CD14-positive monocyte (primary cell): ENCODE data around the gene TMEM213. TPM values are rescaled to one million over a fixed set of nuclear protein-coding genes. Genes with fewer than 3 reads are reported as not detected.
A peak's percentile ranks its signal among the peaks of the same experiment; 100 is the strongest.

Source experiments
- DNase-seq, 3 donors: peaks; one replicate each; pipeline ENCODE4 v3.0.0-alpha.2; 2011 to 2022
- H2AFZ ChIP-seq: 2 replicates; pipeline ENCODE4 v1.6.0; 2012; ENCODE audit warnings: mild to moderate bottlenecking, low read depth, low read length, inconsistent platforms; ENCODE audit not compliant: insufficient read depth, poor library complexity, severe bottlenecking
- H3K27ac ChIP-seq, 2 donors: 1 replicate in 1 of 2; 2 replicates in 1 of 2; pipeline ENCODE4 v1.5.1; 2012 to 2013; ENCODE audit warnings: low read length in 2 of 2, control low read depth in 1 of 2, inconsistent platforms in 1 of 2, low read depth in 1 of 2, mild to moderate bottlenecking in 1 of 2
- H3K27me3 ChIP-seq, 2 donors: one replicate each; pipeline versions ENCODE4 v1.6.0 to v1.6.1; 2011 to 2013; ENCODE audit warnings: low read length in 2 of 2; ENCODE audit not compliant: control insufficient read depth in 2 of 2, insufficient read depth in 2 of 2
- H3K36me3 ChIP-seq, 2 donors: replicated peaks in 1 of 2; 1 replicate in 1 of 2; 2 replicates in 1 of 2; pipeline versions ENCODE4 v1.5.1 to v1.6.1; 2012 to 2013; ENCODE audit warnings: low read length in 2 of 2, control low read depth in 1 of 2, inconsistent platforms in 1 of 2, mild to moderate bottlenecking in 1 of 2; ENCODE audit not compliant: insufficient read depth in 2 of 2, control insufficient read depth in 1 of 2
- H3K4me1 ChIP-seq, 2 donors: 1 replicate in 1 of 2; 2 replicates in 1 of 2; pipeline versions ENCODE4 v1.5.1 to v1.6.1; 2012 to 2013; ENCODE audit warnings: low read length in 2 of 2, control low read depth in 1 of 2, inconsistent platforms in 1 of 2, mild to moderate bottlenecking in 1 of 2, moderate library complexity in 1 of 2; ENCODE audit not compliant: insufficient read depth in 2 of 2, control insufficient read depth in 1 of 2
- H3K4me2 ChIP-seq: replicated peaks from 2 replicates; pipeline ENCODE3; 2012; ENCODE audit warnings: low read length, moderate library complexity, mild to moderate bottlenecking; ENCODE audit not compliant: poor library complexity, severe bottlenecking; ENCODE audit errors: extremely low read depth
- H3K4me3 ChIP-seq, 3 experiments: fragments of 200-600 bp in 1 of 3; sonication (generic) in 1 of 3; replicated peaks in 1 of 3; 1 replicate in 2 of 3; 2 replicates in 1 of 3; pipeline ENCODE4 v1.5.1; 2011 to 2013; ENCODE audit warnings: low read length in 3 of 3, mild to moderate bottlenecking in 3 of 3, control low read depth in 2 of 3, low read depth in 2 of 3, inconsistent platforms in 1 of 3, moderate library complexity in 1 of 3
- H3K79me2 ChIP-seq: 2 replicates; pipeline ENCODE4 v1.6.0; 2012; ENCODE audit warnings: mild to moderate bottlenecking, control low read depth, inconsistent platforms, low read length, moderate library complexity; ENCODE audit not compliant: insufficient read depth
- H3K9ac ChIP-seq: 2 replicates; pipeline ENCODE4 v1.6.0; 2017; ENCODE audit warnings: low read length, mild to moderate bottlenecking; ENCODE audit not compliant: insufficient read depth, poor library complexity, severe bottlenecking
- H3K9me3 ChIP-seq, 2 donors: replicated peaks in 1 of 2; 1 replicate in 1 of 2; 2 replicates in 1 of 2; pipeline versions ENCODE4 v1.5.1 to v1.6.1; 2012 to 2013; ENCODE audit warnings: low read length in 2 of 2, control low read depth in 1 of 2; ENCODE audit not compliant: control insufficient read depth in 1 of 2, insufficient read depth in 1 of 2
- H4K20me1 ChIP-seq: 2 replicates; pipeline ENCODE4 v1.6.0; 2012; ENCODE audit warnings: mild to moderate bottlenecking, low read length, control low read depth, moderate library complexity; ENCODE audit not compliant: insufficient read depth
- H3K27ac Mint-ChIP-seq, 7 donors: one replicate each; pipeline ENCODE4 v1.8.0; 2020; ENCODE audit warnings: mild to moderate bottlenecking in 7 of 7, mixed read lengths in 7 of 7, moderate library complexity in 6 of 7, inconsistent platforms in 2 of 7
- H3K27me3 Mint-ChIP-seq, 3 donors: one replicate each; pipeline ENCODE4 v1.8.0; 2021 to 2022; ENCODE audit warnings: low read depth in 3 of 3, mild to moderate bottlenecking in 3 of 3, mixed read lengths in 3 of 3, moderate library complexity in 3 of 3, inconsistent platforms in 1 of 3
- H3K36me3 Mint-ChIP-seq, 2 donors: one replicate each; pipeline ENCODE4 v1.8.0; 2020; ENCODE audit warnings: mixed read lengths in 2 of 2, inconsistent platforms in 1 of 2, mild to moderate bottlenecking in 1 of 2
- H3K4me1 Mint-ChIP-seq: one replicate; pipeline ENCODE4 v1.8.0; 2020; ENCODE audit warnings: mild to moderate bottlenecking, mixed read lengths
- H3K4me3 Mint-ChIP-seq, 2 donors: one replicate each; pipeline ENCODE4 v1.8.0; 2020; ENCODE audit warnings: mild to moderate bottlenecking in 2 of 2, mixed read lengths in 2 of 2, moderate library complexity in 1 of 2
- H3K9me3 Mint-ChIP-seq, 7 donors: one replicate each; pipeline ENCODE4 v1.8.0; 2020 to 2022; ENCODE audit warnings: mixed read lengths in 7 of 7, mild to moderate bottlenecking in 6 of 7, moderate library complexity in 6 of 7, inconsistent platforms in 2 of 7
- CTCF ChIP-seq: fragments of 200-600 bp; IDR thresholded peaks from one replicate; pipeline ENCODE4 v1.8.0; 2022; ENCODE audit warnings: antibody characterized with exemption, mild to moderate bottlenecking
- WGBS: methylation state at CpG from one replicate; pipeline ENCODE4 v1.1.5; 2013; ENCODE audit warnings: missing lambda C conversion rate; ENCODE audit not compliant: insufficient coverage; 5-methylcytosine and 5-hydroxymethylcytosine counted together
- intact Hi-C, 2 donors: fragments of 100-400 bp; cut with micrococcal nuclease; formaldehyde crosslinking; loops; one replicate each; pipeline versions ENCODE4 v1.15.0 to v1.15.1; 2023
- polyA plus RNA-seq, 3 donors: library from polyadenylated mRNA; depleted of rRNA in 1 of 3; unstranded in 2 of 3; stranded (reverse) in 1 of 3; fragments of 300-500 nt in 2 of 3; fragments of >200 nt in 1 of 3; fragmentation: Illumina TruSeq in 2 of 3; gene quantifications; 1 replicate in 2 of 3; 2 replicates in 1 of 3; pipeline ENCODE4 v1.2.3, GENCODE V29; 2012 to 2021
- small RNA-seq: library from RNA; depleted of rRNA; stranded (forward); fragments of <200 nt; gene quantifications from one replicate; pipeline ENCODE3, GENCODE V24; 2012; ENCODE audit warnings: low read depth; ENCODE audit not compliant: insufficient read length

The TMEM213 gene
- polyA plus RNA-seq, 3 donors, result not detected

DNA sequence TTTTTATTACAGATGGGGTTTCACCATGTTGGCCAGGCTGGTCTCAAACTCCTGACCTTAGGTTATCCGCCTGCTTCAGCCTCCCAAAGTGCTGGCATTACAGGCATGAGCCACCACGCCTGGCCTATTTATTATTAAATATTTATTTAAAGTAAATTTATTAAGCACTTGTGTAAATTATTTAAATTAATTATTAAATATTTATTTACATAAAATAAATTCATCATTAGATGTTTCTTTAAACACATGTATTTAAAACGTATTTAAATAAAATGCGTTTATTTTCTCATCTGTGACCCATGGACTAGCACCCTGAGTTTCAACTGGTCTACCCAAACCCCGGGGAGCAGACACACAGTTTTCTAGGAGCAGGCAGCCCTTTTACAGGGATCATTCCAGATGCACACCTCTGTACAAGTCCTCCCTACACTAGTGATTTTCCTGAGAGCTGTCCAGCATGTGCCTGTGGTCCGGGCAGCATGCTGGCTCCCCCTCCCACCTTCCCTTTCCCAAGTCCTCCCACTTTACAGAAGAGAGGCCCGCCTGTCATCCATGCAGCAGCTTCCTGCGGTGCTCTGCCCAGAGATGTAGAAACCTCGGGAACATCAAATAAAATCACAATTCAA lies 89.4 kb downstream of the TMEM213 start:
- peak overlapping the region; percentile 62 for H2AFZ ChIP-seq
- peaks cover 4% of the 10 kb centered on the region for H3K4me1 Mint-ChIP-seq
- intact Hi-C loops, result loop anchor here in 1 of 2 donors (10.0 kb wide), 1 partner anchor 188 kb away; no protein-coding TSS in a partner anchor

More for the DNA sequence above, 89.4 kb downstream of the TMEM213 start:
- H3K9ac ChIP-seq, result no peak overlapping the region
- H3K4me3 ChIP-seq, result no peak overlapping the region
- H3K36me3 ChIP-seq, result no peaks in the 10 kb centered on the region
- no peaks in the 10 kb centered on the region for H3K9me3 ChIP-seq
- no peak for TF ChIP-seq CTCF
- no peak overlapping the region for H3K4me2 ChIP-seq
- DNase-seq, result no peak
- H3K36me3 Mint-ChIP-seq, result no peaks in the 10 kb centered on the region
- no peak overlapping the region for H3K27ac ChIP-seq
- no peaks in the 10 kb centered on the region for H3K27me3 Mint-ChIP-seq
- no peaks in the 10 kb centered on the region for H4K20me1 ChIP-seq
- peak overlapping the region in 1 of 7 donors; percentile 75 for H3K27ac Mint-ChIP-seq
- H3K79me2 ChIP-seq, result no peaks in the 10 kb centered on the region
- H3K27me3 ChIP-seq, result no peaks in the 10 kb centered on the region
- H3K4me3 Mint-ChIP-seq, result no peak overlapping the region
- WGBS, result 93% methylated on average over 2 of the region's 9 CpGs
- H3K4me1 ChIP-seq, result no peaks in the 10 kb centered on the region
- H3K9me3 Mint-ChIP-seq, result no peaks in the 10 kb centered on the region

Small RNA genes within 50 kb of the gene (small RNA-seq; reads per million reads assigned to genes)
- not detected for gene RNU6-1272P

Other genes with a start within 250 kb of the TMEM213 start
- not detected for gene SVOPL, start 96.6 kb upstream of the TMEM213 start, polyA plus RNA-seq
- not detected for gene ATP6V0A4, start 202 bp downstream of the TMEM213 start, polyA plus RNA-seq
- under 1 TPM in 2 of 3 donors, not detected in 1; 0.03 TPM for gene KIAA1549, start 183.4 kb downstream of the TMEM213 start, polyA plus RNA-seq
- under 1 TPM in 1 of 3 donors, not detected in 2; 0.10 TPM for gene ZC3HAV1L, start 238.0 kb downstream of the TMEM213 start, polyA plus RNA-seq